Caco-2 (cell line): ENCODE measurements around the gene SPG11. TPM values are rescaled to one million over a fixed set of nuclear protein-coding genes. Genes with fewer than 3 reads are reported as not detected.

Source experiments
- BruUV-seq: library from RNA; stranded (reverse); fragments of 400-500 nt; replicated peaks from 2 replicates; lab custom pipeline; 2021; lab: Mats Ljungman, UMichigan
- CTCF ChIA-PET: fragments of 300-600 bp; sonication (Branson Sonifier 250); formaldehyde crosslinking; loops from one replicate; lab custom pipeline; 2022; ENCODE audit warnings: antibody characterized with exemption; lab: Charles Lee
- POLR2A ChIA-PET: fragments of 300-600 bp; sonication (Branson Sonifier 250); formaldehyde crosslinking; loops from one replicate; lab custom pipeline; 2022; ENCODE audit warnings: antibody characterized with exemption; lab: Charles Lee
- DNase-seq, 2 experiments: peaks; one replicate each; pipeline versions ENCODE4 v3.0.0 to v3.0.0-alpha.2; 2020 to 2022
- H3K27me3 ChIP-seq: replicated peaks from 2 replicates; pipeline ENCODE4 v1.6.0; 2011; ENCODE audit warnings: low read length; ENCODE audit not compliant: control insufficient read depth, insufficient read depth
- H3K36me3 ChIP-seq: 2 replicates; pipeline ENCODE4 v1.5.1; 2011; ENCODE audit warnings: low read length; ENCODE audit not compliant: control insufficient read depth, insufficient read depth
- H3K4me1 ChIP-seq: fragments of 250-450 bp; sonication (Bioruptor Pico); 2 replicates; pipeline ENCODE4 v1.5.1; 2020; ENCODE audit warnings: mild to moderate bottlenecking
- H3K4me3 ChIP-seq: 2 replicates; pipeline ENCODE4 v1.5.1; 2011; ENCODE audit warnings: low read depth, mild to moderate bottlenecking, control low read depth, low read length
- H3K9me3 ChIP-seq: fragments of 250-450 bp; sonication (Bioruptor Pico); 2 replicates; pipeline ENCODE4 v1.5.1; 2020; ENCODE audit warnings: mild to moderate bottlenecking, moderate library complexity
- H3K27ac Mint-ChIP-seq: one replicate; pipeline ENCODE4 v1.8.0; 2022; ENCODE audit warnings: mixed read lengths; ENCODE audit not compliant: unreplicated experiment
- H3K27me3 Mint-ChIP-seq: one replicate; pipeline ENCODE4 v1.8.0; 2022; ENCODE audit warnings: mixed read lengths; ENCODE audit not compliant: insufficient read depth, unreplicated experiment
- H3K36me3 Mint-ChIP-seq: one replicate; pipeline ENCODE4 v1.8.0; 2022; ENCODE audit warnings: mild to moderate bottlenecking, mixed read lengths; ENCODE audit not compliant: insufficient read depth, unreplicated experiment
- H3K4me1 Mint-ChIP-seq: one replicate; pipeline ENCODE4 v1.8.0; 2022; ENCODE audit warnings: low read depth, mixed read lengths; ENCODE audit not compliant: unreplicated experiment
- H3K4me3 Mint-ChIP-seq: one replicate; pipeline ENCODE4 v1.8.0; 2022; ENCODE audit warnings: mild to moderate bottlenecking, moderate library complexity, mixed read lengths; ENCODE audit not compliant: unreplicated experiment
- H3K9me3 Mint-ChIP-seq: one replicate; pipeline ENCODE4 v1.8.0; 2022; ENCODE audit warnings: mixed read lengths; ENCODE audit not compliant: unreplicated experiment
- intact Hi-C: fragments of 100-400 bp; cut with micrococcal nuclease; formaldehyde crosslinking; loops from one replicate; pipeline ENCODE4 v1.10.0; 2022; ENCODE audit not compliant: unreplicated experiment
- total RNA-seq: library from RNA; stranded (reverse); gene quantifications from 2 replicates; pipeline ENCODE4 v1.2.3, GENCODE V29; 2022
- TF ChIP-seq, protein P1 (sequence below), 2 experiments: fragments of 200-600 bp in 1 of 2; IDR thresholded peaks; 1 replicate in 1 of 2; 2 replicates in 1 of 2; pipeline versions ENCODE4 v1.5.1 to v1.8.0; 2011 to 2022; ENCODE audit warnings: antibody characterized with exemption in 1 of 2, control low read depth in 1 of 2, inconsistent platforms in 1 of 2, low read depth in 1 of 2, low read length in 1 of 2, mild to moderate bottlenecking in 1 of 2, moderate library complexity in 1 of 2; ENCODE audit not compliant: insufficient read depth in 1 of 2, severe bottlenecking in 1 of 2, unreplicated experiment in 1 of 2

The SPG11 gene
- total RNA-seq, 1 experiment from 2014 or later = 43.3 TPM

GRCh38 chr15:44711743-44712345 lies 48.4 kb upstream of the SPG11 start:
- Histone ChIP-seq H3K36me3 (no peaks in the 10 kb centered on the region), H3K4me1 (peaks cover 10% of the 10 kb centered on the region), H3K27me3 (no peaks in the 10 kb centered on the region), H3K9me3 (no peaks in the 10 kb centered on the region), H3K4me3 (peak overlapping the region; percentile 66)
- intact Hi-C loops = loop anchor here (1.0 kb wide), 2 partner anchors 16 to 49 kb away; partner anchors contain the start of gene SPG11
- H3K27me3 Mint-ChIP-seq = no peaks in the 10 kb centered on the region
- peak overlapping the region; percentile 99 for H3K27ac Mint-ChIP-seq
- ChIA-PET POLR2A (interaction anchor here (0.6 to 4.8 kb wide), 7 partner anchors 17 to 175 kb away, joined by 3 to 32 read pairs (median 4); partner anchors contain the start of genes EIF3J and SPG11), CTCF (interaction anchor here (3.7 to 4.0 kb wide), 2 partner anchors 17 to 48 kb away, joined by 26 to 27 read pairs; partner anchors contain the start of gene SPG11)
- H3K36me3 Mint-ChIP-seq = peaks cover 26% of the 10 kb centered on the region
- no peaks in the 10 kb centered on the region for H3K9me3 Mint-ChIP-seq
- TSS peak; percentile 67 for BruUV-seq
- TF ChIP-seq, protein P1, sequence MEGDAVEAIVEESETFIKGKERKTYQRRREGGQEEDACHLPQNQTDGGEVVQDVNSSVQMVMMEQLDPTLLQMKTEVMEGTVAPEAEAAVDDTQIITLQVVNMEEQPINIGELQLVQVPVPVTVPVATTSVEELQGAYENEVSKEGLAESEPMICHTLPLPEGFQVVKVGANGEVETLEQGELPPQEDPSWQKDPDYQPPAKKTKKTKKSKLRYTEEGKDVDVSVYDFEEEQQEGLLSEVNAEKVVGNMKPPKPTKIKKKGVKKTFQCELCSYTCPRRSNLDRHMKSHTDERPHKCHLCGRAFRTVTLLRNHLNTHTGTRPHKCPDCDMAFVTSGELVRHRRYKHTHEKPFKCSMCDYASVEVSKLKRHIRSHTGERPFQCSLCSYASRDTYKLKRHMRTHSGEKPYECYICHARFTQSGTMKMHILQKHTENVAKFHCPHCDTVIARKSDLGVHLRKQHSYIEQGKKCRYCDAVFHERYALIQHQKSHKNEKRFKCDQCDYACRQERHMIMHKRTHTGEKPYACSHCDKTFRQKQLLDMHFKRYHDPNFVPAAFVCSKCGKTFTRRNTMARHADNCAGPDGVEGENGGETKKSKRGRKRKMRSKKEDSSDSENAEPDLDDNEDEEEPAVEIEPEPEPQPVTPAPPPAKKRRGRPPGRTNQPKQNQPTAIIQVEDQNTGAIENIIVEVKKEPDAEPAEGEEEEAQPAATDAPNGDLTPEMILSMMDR (IDR thresholded peaks at IDR 0.05; ENCODE audit: insufficient read depth in 1 of 2, low read depth in 1 of 2, low read length in 1 of 2, severe bottlenecking in 1 of 2, unreplicated experiment in 1 of 2) = no peak
- peak; percentile 37 to 42 for DNase-seq
- H3K4me1 Mint-ChIP-seq = no peaks in the 10 kb centered on the region
- H3K4me3 Mint-ChIP-seq = peak overlapping the region; percentile 100

GRCh38 chr15:44711096-44711742 lies 47.8 kb upstream of the SPG11 start, which contains the start of the genes B2M and PATL2:
TSS of gene B2M (plus strand) at chr15:44711517. CDS start at chr15:44711547, 30 bp downstream.
TSS of gene PATL2 (minus strand) at chr15:44711323. CDS start at chr15:44676490, 34,833 bp downstream.
- Histone ChIP-seq H3K9me3 (no peaks in the 10 kb centered on the region), H3K36me3 (no peaks in the 10 kb centered on the region), H3K4me1 (peaks cover 17% of the 10 kb centered on the region), H3K27me3 (no peaks in the 10 kb centered on the region), H3K4me3 (peak within 1 kb of the TSS; percentile 66)
- Mint-ChIP-seq H3K27me3 (no peaks in the 10 kb centered on the region), H3K36me3 (peaks cover 26% of the 10 kb centered on the region), H3K4me1 (no peaks in the 10 kb centered on the region), H3K9me3 (no peaks in the 10 kb centered on the region), H3K27ac (peak within 1 kb of the TSS; percentile 99), H3K4me3 (peak within 1 kb of the TSS; percentile 100)
- TF ChIP-seq, protein P1 (IDR thresholded peaks at IDR 0.05; ENCODE audit: insufficient read depth in 1 of 2, low read depth in 1 of 2, low read length in 1 of 2, severe bottlenecking in 1 of 2, unreplicated experiment in 1 of 2) = no peak
- CTCF ChIA-PET = interaction anchor here (3.7 to 4.0 kb wide), 2 partner anchors 18 to 48 kb away, joined by 26 to 27 read pairs; partner anchors contain the start of gene SPG11
- peak; percentile 93 to 94 for DNase-seq
- POLR2A ChIA-PET = interaction anchor here (0.5 to 4.8 kb wide), 8 partner anchors 18 to 174 kb away, joined by 3 to 32 read pairs (median 4); partner anchors contain the start of genes EIF3J and SPG11
- intact Hi-C loops = loop anchor here (1.0 kb wide), 2 partner anchors 17 to 48 kb away; partner anchors contain the start of gene SPG11
- no TSS peak for BruUV-seq
